MM.1S (cell line): Measurements from ENCODE around the gene ADAM11.

Source experiments
- CTCF ChIP-seq: fragments of 300-600 bp; sonication (generic); IDR thresholded peaks from 2 replicates; pipeline ENCODE4 v1.5.1; 2016; ENCODE audit warnings: antibody characterized with exemption, low read length, mixed read lengths
- EZH2 ChIP-seq: fragments of 300-600 bp; sonication (generic); optimal IDR thresholded peaks from 2 replicates; pipeline ENCODE3; 2017; ENCODE audit warnings: low read depth, mild to moderate bottlenecking, antibody characterized with exemption, low read length, mixed read lengths
- EZH2phosphoT487 ChIP-seq: fragments of 300-600 bp; sonication (generic); IDR thresholded peaks from 2 replicates; pipeline ENCODE4 v1.6.1; 2018; ENCODE audit warnings: antibody characterized with exemption, low read length

- no peak for TF ChIP-seq CTCF
- no peak for TF ChIP-seq EZH2
- no peak for TF ChIP-seq EZH2phosphoT487
Observed at GRCh38 chr17:44761932-44762810, 3.4 kb downstream of the ADAM11 start.
